GM19238 (cell line): ENCODE results near the gene RBCK1.
"Not testable (repeated sequence)": the region's sequence is repeated elsewhere in the genome, so short reads cannot be mapped to it uniquely, and the experiment has no call there.

ENCODE experiments used
- DNase-seq: peaks from one replicate; pipeline ENCODE4 v3.0.0; 2011; ENCODE audit warnings: low spot score; ENCODE audit not compliant: insufficient read length

Gene RBCK1

DNA sequence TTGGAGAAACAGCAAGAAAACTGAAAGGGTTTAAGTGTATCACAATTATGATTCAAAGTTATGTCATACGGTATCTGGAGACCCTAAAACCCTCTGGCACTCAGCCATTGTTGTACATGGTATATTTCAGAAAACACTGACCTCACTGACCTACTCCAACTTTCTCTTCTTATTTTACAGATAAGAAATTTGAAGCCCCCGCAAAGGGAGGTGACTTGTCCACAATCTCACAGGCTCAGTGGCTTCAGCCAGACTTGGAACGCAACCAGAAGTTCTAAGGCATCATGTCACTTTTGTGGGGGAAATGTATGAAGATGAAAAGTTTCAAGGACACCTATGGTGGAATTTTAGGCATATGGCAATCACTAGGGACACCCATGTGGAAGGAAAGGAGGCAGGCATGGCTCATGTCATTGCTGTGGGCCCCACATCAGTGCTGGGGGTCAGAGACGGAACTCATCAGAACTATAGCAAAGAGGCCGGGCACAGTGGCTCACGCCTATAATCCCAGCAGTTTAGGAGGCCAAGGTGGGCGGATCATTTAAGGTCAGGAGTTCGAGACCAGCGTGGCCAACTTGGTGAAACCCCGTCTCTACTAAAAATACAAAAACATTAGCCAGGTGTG, 32.7 kb upstream of the RBCK1 start:
- no peak for DNase-seq

DNA sequence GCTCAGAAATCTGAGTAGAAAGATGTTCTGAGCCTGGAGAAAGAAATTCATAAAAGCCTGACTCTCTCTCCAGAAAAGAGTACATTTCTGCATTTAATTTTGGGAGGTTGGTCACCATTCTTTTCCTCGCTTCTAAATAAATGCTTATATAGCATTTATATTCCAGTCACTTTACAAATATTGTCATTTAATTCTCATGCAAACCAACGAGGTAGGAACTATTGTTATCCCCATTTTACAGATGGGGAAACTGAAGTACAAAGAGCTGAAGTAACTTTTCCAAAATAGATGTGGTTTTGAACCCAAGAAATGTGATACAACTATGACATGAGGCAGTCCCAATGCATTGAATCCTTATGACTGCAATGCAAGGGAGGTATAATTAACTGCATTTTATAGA, 32.0 kb upstream of the RBCK1 start:
- no peak for DNase-seq

- no peak for DNase-seq
Measured at GRCh38 chr20:376750-377149, 31.3 kb upstream of the RBCK1 start.

GRCh38 chr20:377578-377977, 30.5 kb upstream of the RBCK1 start:
- DNase-seq, result not testable (repeated sequence)

DNA sequence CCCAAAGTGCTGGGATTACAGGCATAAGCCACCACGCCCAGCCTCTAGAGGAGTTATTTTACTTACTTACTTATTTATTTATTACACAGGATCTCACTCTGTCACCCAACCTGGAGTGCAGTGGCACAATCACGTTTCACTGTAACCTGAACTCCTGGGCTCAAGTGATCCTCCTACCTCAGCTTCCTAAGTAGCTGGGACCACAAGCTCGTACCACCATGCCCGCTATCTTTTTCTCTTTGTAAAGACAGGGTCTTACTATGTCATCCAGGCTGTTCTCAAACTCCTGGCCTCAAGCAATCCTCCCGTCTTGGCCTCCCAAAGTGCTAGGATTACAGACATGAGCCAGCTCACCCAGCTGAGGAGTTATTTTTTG, 29.1 kb upstream of the RBCK1 start:
- no peak for DNase-seq

GRCh38 chr20:380763-381580, 27.1 kb upstream of the RBCK1 start:
- peak; percentile 69 for DNase-seq

DNA sequence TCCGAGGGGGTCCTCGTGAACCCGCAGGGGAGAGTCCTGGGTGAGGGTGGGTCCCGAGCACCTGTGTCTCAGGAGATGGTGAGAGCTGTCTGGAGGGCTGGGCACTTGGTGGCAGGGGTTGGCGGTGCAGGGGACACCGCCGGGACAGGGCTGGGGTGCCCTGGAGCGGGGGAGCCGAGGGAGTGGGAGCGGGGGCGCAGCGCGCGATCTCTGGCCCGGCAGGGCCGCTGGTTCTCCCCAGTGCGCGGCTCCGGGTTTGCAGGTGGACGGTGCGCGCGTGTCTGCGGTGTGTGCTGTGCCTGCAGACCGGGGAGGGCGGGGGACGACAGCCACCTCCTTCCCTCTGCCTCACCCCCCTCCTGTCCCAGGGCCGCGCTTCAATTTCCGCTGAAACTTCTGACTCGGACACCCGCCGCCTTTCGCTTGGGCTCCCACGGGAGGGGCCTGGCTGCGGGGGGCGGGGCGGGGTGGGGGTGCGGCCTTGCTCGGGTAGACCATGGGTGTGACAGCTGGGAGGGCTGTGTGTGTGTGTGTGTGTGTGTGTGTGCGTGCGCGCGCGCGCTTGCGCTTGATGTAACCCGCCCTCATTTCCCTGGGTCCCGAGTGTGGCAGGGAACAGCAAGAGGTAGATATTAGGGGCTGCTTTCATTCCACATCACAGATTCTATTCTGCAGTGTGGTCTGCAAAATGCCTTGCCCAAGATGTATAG, 26.4 kb upstream of the RBCK1 start:
- DNase-seq, result peak; percentile 82

GRCh38 chr20:382291-383115, 25.6 kb upstream of the RBCK1 start:
- DNase-seq, result no peak

- no peak for DNase-seq
Measured at GRCh38 chr20:383889-384288, 24.2 kb upstream of the RBCK1 start.

- no peak for DNase-seq
Measured at GRCh38 chr20:384723-385122, 23.4 kb upstream of the RBCK1 start.

GRCh38 chr20:385448-385847, 22.7 kb upstream of the RBCK1 start:
- no peak for DNase-seq

- DNase-seq, result not testable (repeated sequence)
Measured at GRCh38 chr20:386634-387033, 21.5 kb upstream of the RBCK1 start.

- DNase-seq, result no peak
Measured at GRCh38 chr20:387520-387919, 20.6 kb upstream of the RBCK1 start.

DNA sequence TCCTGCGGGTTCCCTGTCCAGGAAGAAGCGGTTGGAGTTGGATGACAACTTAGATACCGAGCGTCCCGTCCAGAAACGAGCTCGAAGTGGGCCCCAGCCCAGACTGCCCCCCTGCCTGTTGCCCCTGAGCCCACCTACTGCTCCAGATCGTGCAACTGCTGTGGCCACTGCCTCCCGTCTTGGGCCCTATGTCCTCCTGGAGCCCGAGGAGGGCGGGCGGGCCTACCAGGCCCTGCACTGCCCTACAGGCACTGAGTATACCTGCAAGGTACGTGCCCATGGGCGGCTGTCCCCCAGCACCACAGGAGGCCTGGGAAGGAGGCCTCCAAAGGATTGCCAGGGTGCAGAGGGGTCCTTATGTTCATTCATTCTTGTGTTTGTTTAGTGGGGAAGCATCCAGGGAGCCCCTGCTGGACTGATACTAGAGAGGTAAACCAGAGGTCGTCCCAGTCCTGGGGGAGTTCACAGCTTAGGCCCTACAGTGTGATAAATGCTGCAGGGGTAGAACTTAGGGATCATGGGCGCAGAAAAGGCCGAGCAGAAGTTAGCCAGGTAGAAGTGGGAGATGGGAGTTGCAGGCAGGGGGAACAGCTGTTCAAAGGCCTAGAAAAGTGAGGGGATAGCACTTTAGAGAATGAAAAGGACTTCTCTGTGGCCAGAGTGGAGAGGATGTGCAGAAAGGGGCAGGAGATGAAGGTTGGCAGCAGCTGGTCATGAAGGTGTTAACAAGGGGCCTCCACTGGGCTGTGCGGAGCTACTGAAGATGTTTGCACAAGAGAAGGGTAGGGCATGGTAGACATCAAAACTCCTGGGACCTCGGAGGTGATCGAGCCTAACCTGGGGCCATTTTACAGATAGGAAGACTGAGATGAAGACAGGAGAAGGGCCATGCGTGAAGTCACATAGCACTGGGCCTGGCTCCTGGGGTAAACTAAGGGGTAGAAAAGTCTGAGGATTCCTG, 19.8 kb upstream of the RBCK1 start:
- no peak for DNase-seq

DNA sequence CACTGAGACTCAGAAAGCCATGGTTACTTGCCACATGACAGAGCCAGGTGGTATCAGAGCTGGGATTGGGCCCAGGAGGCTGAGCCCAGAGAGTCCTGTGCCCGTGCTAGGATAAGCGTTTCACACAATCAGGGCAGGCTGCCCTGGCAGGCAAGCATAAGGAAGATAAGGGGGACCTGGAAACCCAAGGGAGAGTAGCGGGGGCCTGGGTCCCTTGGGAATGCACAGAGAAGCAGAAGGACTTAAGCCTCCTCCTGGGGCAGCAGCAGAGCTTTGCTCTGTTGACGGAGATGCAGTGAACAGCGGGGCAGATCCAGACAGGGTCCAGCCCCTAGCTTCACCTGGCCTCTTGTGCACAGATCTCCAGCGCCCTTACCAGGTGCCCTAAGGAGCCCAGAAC, 18.9 kb upstream of the RBCK1 start:
- DNase-seq, result no peak

- DNase-seq, result no peak
Measured at GRCh38 chr20:391041-391711, 16.9 kb upstream of the RBCK1 start.

GRCh38 chr20:393296-393695, 14.8 kb upstream of the RBCK1 start:
- DNase-seq, result not testable (repeated sequence)

DNA sequence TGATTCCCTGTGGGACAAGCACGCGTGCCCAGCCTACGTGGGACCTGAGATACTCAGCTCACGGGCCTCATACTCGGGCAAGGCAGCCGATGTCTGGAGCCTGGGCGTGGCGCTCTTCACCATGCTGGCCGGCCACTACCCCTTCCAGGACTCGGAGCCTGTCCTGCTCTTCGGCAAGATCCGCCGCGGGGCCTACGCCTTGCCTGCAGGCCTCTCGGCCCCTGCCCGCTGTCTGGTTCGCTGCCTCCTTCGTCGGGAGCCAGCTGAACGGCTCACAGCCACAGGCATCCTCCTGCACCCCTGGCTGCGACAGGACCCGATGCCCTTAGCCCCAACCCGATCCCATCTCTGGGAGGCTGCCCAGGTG, 11.9 kb upstream of the RBCK1 start:
- no peak for DNase-seq

DNA sequence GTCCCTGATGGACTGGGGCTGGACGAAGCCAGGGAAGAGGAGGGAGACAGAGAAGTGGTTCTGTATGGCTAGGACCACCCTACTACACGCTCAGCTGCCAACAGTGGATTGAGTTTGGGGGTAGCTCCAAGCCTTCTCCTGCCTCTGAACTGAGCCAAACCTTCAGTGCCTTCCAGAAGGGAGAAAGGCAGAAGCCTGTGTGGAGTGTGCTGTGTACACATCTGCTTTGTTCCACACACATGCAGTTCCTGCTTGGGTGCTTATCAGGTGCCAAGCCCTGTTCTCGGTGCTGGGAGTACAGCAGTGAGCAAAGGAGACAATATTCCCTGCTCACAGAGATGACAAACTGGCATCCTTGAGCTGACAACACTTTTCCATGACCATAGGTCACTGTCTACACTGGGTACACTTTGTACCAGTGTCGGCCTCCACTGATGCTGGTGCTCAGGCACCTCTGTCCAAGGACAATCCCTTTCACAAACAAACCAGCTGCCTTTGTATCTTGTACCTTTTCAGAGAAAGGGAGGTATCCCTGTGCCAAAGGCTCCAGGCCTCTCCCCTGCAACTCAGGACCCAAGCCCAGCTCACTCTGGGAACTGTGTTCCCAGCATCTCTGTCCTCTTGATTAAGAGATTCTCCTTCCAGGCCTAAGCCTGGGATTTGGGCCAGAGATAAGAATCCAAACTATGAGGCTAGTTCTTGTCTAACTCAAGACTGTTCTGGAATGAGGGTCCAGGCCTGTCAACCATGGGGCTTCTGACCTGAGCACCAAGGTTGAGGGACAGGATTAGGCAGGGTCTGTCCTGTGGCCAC, 11.3 kb upstream of the RBCK1 start:
- DNase-seq, result no peak
